Thyroid gland (tissue), 4 donors: Measurements from ENCODE around the gene GTF2F2.

Experiments used
- POLR2A ChIP-seq, 2 donors: fragments of 450-650 bp; IDR thresholded peaks; one replicate each; pipeline ENCODE4 v1.6.1; 2017; ENCODE audit warnings: antibody characterized with exemption in 2 of 2, mild to moderate bottlenecking in 2 of 2, moderate library complexity in 1 of 2
- TF ChIP-seq, protein P1 (sequence below), 6 experiments: fragments of 200-600 bp in 3 of 6; fragments of 450-650 bp in 3 of 6; sonication (generic) in 3 of 6; IDR thresholded peaks; one replicate each; pipeline ENCODE4 v1.5.1; 2016 to 2019; ENCODE audit warnings: antibody characterized with exemption in 6 of 6, mild to moderate bottlenecking in 2 of 6, inconsistent platforms in 1 of 6, moderate library complexity in 1 of 6

DNA sequence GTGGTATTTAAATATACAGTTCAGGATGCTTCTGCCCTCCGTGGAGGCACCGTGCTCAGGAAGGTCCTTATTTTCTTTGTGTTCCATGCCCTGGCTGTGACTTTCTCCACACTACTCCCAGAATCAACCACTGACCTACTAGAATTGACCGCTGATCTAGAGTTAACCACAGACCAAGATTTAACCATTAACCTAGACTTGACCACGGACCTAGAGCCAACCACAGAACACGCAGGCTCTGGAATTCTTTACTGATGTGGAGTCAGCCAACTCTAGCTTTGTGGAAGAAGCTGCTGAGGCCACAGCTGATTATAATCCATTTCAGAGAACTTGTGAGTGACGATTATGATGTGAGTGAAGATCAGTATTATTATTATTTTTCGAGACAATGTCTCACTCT, 18.0 kb downstream of the GTF2F2 start:
- TF ChIP-seq, protein P1, sequence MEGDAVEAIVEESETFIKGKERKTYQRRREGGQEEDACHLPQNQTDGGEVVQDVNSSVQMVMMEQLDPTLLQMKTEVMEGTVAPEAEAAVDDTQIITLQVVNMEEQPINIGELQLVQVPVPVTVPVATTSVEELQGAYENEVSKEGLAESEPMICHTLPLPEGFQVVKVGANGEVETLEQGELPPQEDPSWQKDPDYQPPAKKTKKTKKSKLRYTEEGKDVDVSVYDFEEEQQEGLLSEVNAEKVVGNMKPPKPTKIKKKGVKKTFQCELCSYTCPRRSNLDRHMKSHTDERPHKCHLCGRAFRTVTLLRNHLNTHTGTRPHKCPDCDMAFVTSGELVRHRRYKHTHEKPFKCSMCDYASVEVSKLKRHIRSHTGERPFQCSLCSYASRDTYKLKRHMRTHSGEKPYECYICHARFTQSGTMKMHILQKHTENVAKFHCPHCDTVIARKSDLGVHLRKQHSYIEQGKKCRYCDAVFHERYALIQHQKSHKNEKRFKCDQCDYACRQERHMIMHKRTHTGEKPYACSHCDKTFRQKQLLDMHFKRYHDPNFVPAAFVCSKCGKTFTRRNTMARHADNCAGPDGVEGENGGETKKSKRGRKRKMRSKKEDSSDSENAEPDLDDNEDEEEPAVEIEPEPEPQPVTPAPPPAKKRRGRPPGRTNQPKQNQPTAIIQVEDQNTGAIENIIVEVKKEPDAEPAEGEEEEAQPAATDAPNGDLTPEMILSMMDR (IDR thresholded peaks at IDR 0.05), result no peak
- TF ChIP-seq POLR2A (IDR thresholded peaks at IDR 0.05), result no peak
